Upper lobe of left lung (tissue), 6 donors: ENCODE data around the gene KRT86. TPM values are rescaled to one million over a fixed set of nuclear protein-coding genes. Genes with fewer than 3 reads are reported as not detected.

Experiments used
- ATAC-seq, 2 donors: fragments of 200-7000 bp; cut with Tn5 transposase; one replicate each; pipeline ENCODE4 v1.9.1; 2022; ENCODE audit warnings: mild to moderate bottlenecking in 2 of 2, moderate library complexity in 2 of 2; ENCODE audit not compliant: low FRiP score in 2 of 2
- DNase-seq, 2 donors: peaks; one replicate each; pipeline ENCODE4 v3.0.0-alpha.2; 2019 to 2020
- H3K27ac ChIP-seq, 4 donors: fragments of 200-600 bp; sonication (generic); one replicate each; pipeline ENCODE4 v1.5.1; 2016 to 2019
- H3K27me3 ChIP-seq, 4 donors: fragments of 200-600 bp; sonication (generic); one replicate each; pipeline ENCODE4 v1.5.1; 2017 to 2019
- H3K36me3 ChIP-seq, 4 donors: fragments of 200-600 bp; sonication (generic); one replicate each; pipeline ENCODE4 v1.5.1; 2016 to 2019
- H3K4me1 ChIP-seq, 4 donors: fragments of 200-600 bp; sonication (generic); one replicate each; pipeline ENCODE4 v1.5.1; 2018 to 2019
- H3K4me3 ChIP-seq, 4 donors: fragments of 200-600 bp; sonication (generic); one replicate each; pipeline ENCODE4 v1.5.1; 2017 to 2019; ENCODE audit warnings: mild to moderate bottlenecking in 2 of 4, moderate library complexity in 1 of 4
- H3K9me3 ChIP-seq, 4 donors: fragments of 200-600 bp; sonication (generic); one replicate each; pipeline ENCODE4 v1.5.1; 2018 to 2019
- CTCF ChIP-seq, 6 experiments: fragments of 450-650 bp in 4 of 6; fragments of 200-600 bp in 2 of 6; sonication (generic) in 2 of 6; IDR thresholded peaks; one replicate each; pipeline ENCODE4 v1.5.1; 2016 to 2019; ENCODE audit warnings: antibody characterized with exemption in 6 of 6
- EP300 ChIP-seq, 4 donors: sonication (generic); formaldehyde crosslinking; IDR thresholded peaks; one replicate each; pipeline ENCODE4 v1.5.1; 2017; ENCODE audit warnings: antibody characterized with exemption in 4 of 4, control low read depth in 2 of 4
- POLR2A ChIP-seq, 4 donors: fragments of 450-650 bp; IDR thresholded peaks; one replicate each; pipeline ENCODE4 v1.5.1; 2016 to 2017; ENCODE audit warnings: antibody characterized with exemption in 4 of 4, mild to moderate bottlenecking in 2 of 4
- POLR2AphosphoS5 ChIP-seq, 2 donors: sonication (generic); formaldehyde crosslinking; IDR thresholded peaks; one replicate each; pipeline ENCODE4 v1.5.1; 2017; ENCODE audit warnings: antibody characterized with exemption in 2 of 2
- WGBS, 2 donors: methylation state at CpG; one replicate each; pipeline ENCODE4 v1.1.5; 2017 to 2018; 5-methylcytosine and 5-hydroxymethylcytosine counted together
- total RNA-seq, 6 donors: library from RNA; depleted of rRNA in 4 of 6; stranded (reverse); fragments of >200 nt in 4 of 6; gene quantifications; one replicate each; pipeline versions ENCODE4 v1.1.0 to v1.2.1, GENCODE V29; 2016 to 2021
- donor health status: DM: no; HTN: no; CAD: no; lungs with moderate emphysema.
- donor health status: DM: no; HTN: yes; CAD: no; lungs with severe emphysema.

KRT86 gene
- total RNA-seq, 6 donors from 2014 or later: 0.30 to 1.5 (median 0.93) TPM; not detected in 2

GRCh38 chr12:52351196-52352059 is 77.0 kb downstream of the KRT86 start:
- DNase-seq (no peak), ATAC-seq (no peak)
- H3K27me3 ChIP-seq: no peaks in the 10 kb centered on the region
- no peak for TF ChIP-seq CTCF (IDR thresholded peaks at IDR 0.05)
- no peak for TF ChIP-seq POLR2AphosphoS5 (IDR thresholded peaks at IDR 0.05)
- no peak for TF ChIP-seq EP300 (IDR thresholded peaks at IDR 0.05)
- no peak for TF ChIP-seq POLR2A (IDR thresholded peaks at IDR 0.05)
- no peak overlapping the region for H3K4me3 ChIP-seq
- H3K27ac ChIP-seq: no peak overlapping the region
- 25 to 28% methylated on average over 6 to 9 of the region's 9 CpGs for WGBS, 2 donors
- H3K36me3 ChIP-seq: no peaks in the 10 kb centered on the region
- H3K9me3 ChIP-seq: no peaks in the 10 kb centered on the region
- H3K4me1 ChIP-seq: peaks cover 3 to 10% (median 6%) of the 10 kb centered on the region in 4 donors

GRCh38 chr12:52352951-52353350 is 78.5 kb downstream of the KRT86 start:
- ATAC-seq (no peak), DNase-seq (no peak)
- H3K27ac ChIP-seq: no peak overlapping the region
- H3K27me3 ChIP-seq: no peaks in the 10 kb centered on the region
- H3K36me3 ChIP-seq: no peaks in the 10 kb centered on the region
- H3K9me3 ChIP-seq: no peaks in the 10 kb centered on the region
- WGBS, 2 donors: 92 to 93% methylated on average over 2 of the region's 2 CpGs
- peaks cover 0 to 10% (median 6%) of the 10 kb centered on the region in 4 donors for H3K4me1 ChIP-seq
- no peak overlapping the region for H3K4me3 ChIP-seq
- no peak for TF ChIP-seq EP300 (IDR thresholded peaks at IDR 0.05)
- no peak for TF ChIP-seq POLR2A (IDR thresholded peaks at IDR 0.05)
- TF ChIP-seq POLR2AphosphoS5 (IDR thresholded peaks at IDR 0.05): no peak
- TF ChIP-seq CTCF (IDR thresholded peaks at IDR 0.05): no peak

- Histone ChIP-seq H3K27ac (no peak overlapping the region), H3K36me3 (no peaks in the 10 kb centered on the region), H3K9me3 (no peaks in the 10 kb centered on the region), H3K4me3 (no peak overlapping the region), H3K4me1 (peaks cover 0 to 10% (median 6%) of the 10 kb centered on the region in 4 donors), H3K27me3 (no peaks in the 10 kb centered on the region)
- TF ChIP-seq EP300 (IDR thresholded peaks at IDR 0.05) (no peak), POLR2AphosphoS5 (IDR thresholded peaks at IDR 0.05) (no peak), CTCF (IDR thresholded peaks at IDR 0.05) (no peak), POLR2A (IDR thresholded peaks at IDR 0.05) (no peak)
- WGBS, 2 donors: 61 to 80% methylated on average over 1 to 3 of the region's 3 CpGs
- DNase-seq (no peak), ATAC-seq (no peak)
Observed at GRCh38 chr12:52353766-52354165, 79.3 kb downstream of the KRT86 start.

- no peak for TF ChIP-seq POLR2AphosphoS5 (IDR thresholded peaks at IDR 0.05)
- no peak for TF ChIP-seq POLR2A (IDR thresholded peaks at IDR 0.05)
- TF ChIP-seq CTCF (IDR thresholded peaks at IDR 0.05): no peak
- no peak for TF ChIP-seq EP300 (IDR thresholded peaks at IDR 0.05)
- ATAC-seq: no peak
- Histone ChIP-seq H3K4me3 (no peak overlapping the region), H3K27ac (no peak overlapping the region), H3K27me3 (no peaks in the 10 kb centered on the region), H3K4me1 (peaks cover 0 to 10% (median 6%) of the 10 kb centered on the region in 4 donors), H3K36me3 (no peaks in the 10 kb centered on the region), H3K9me3 (no peaks in the 10 kb centered on the region)
- WGBS, 2 donors: 34 to 40% methylated on average over 5 of the region's 5 CpGs
- no peak for DNase-seq
Observed at GRCh38 chr12:52354200-52354599, 79.8 kb downstream of the KRT86 start.
